LoVo (cell line): ENCODE measurements around the gene MYORG.

Experiments
- DNase-seq: peaks from one replicate; pipeline ENCODE4 v3.0.0-alpha.2; 2016; ENCODE audit warnings: low spot score

The MYORG gene

DNA sequence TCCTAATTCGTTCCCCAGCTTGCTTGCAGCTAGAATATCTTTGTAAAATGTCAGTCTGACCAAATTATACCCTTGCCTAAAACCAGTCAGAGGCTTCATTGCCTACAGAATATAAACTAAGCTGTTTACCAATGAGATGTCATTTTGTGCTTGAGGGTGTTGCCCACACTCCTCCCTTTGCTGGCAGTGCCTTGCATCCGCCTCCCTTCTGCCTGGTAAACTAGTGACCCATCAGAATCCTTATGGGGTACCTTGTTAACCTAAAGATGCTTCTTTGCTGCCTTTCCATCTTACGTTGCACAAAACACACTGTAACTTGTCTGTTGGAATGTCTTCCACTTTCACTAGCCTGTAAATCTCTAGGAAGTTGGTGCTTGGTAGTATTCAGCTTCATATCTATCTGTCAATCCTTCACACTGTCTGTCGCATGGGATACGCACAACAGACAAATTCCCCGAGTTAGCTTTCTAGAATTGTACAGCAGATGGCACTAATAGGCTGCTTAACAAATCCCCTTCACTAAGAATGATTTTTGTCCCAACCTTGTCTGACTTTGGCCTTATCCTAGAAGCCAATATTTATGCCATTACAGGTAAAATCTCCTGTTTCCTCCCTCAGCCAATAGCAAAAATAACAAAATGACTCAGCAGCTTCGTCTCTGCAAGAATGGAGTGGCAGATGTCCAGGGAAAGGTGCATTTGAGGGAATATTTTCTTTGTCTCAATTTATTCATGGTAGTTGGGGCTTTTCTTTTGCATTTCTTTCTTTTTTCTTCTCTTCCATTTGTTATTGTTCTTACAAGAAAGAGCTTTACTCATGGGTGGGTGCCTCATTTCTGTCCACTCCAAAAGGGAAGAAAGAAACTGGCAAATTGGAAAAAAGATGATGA, 44.4 kb downstream of the MYORG start:
- peak; percentile 23 for DNase-seq

DNA sequence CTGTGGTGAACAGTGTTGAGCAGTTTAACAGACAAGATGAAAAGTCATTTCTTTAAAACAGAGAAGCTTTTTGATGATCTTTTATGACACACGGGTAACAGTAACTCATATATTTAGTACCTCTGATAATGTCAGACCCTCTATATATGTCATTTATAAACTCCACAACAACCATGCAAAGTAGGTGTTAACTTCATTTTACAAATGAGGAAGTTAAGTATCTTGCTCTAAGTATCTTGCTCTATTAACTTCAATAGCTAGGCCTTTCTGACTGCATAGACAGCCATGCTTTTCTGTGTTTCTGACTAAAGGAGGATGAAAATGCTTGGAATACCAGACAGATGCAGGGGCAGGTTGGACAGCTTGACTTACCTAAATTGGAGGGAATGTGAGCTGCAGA, 45.5 kb downstream of the MYORG start:
- DNase-seq, result no peak

DNA sequence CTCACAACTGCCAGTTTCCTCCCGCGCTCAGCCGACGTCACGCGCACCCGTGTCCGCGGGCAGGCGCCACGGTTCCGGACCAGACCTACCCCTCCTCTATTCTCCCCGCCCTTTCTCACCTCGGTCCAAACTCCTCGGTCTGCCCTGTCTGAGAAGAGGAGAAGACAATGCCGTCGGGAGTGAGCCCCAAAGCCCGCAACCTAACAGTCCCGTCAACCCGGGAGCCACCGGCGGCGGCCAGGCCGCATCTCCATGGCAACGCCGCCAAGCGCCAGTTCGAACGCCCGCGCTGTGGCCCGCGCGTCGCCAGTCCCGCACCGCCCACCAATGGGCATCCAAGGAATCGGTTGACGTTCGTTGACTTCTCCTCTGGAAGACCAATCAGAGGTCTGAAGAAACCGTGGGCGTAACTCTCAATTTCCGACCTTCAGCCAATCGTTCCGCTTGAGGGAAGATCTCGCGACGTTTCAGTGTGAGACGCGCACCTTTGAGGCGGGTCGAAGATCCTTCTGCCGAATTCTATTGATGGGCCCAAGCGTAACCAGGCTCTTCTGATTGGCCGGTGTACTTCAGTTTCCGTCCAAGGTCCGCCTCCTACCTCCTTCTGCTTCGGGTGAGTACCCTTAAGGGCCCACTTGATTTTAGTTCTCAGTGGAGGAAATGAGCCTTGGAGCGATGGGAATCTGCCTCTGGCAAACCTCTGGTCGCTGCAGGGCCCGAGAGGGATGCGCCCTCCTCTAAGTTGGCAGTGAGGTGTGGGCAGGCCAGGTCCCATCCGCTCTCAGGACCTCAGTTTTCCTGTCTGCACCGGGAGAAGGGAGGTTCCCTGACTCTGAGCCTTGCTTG, 47.5 kb downstream of the MYORG start, which contains the start of the genes KIF24 and NUDT2:
Gene KIF24 (minus strand): TSS at position 282 of the 846 bp plus-strand sequence. CDS start 17,922 bp downstream, outside the sequence.
Gene NUDT2 (plus strand): TSS at position 583 of the 846 bp plus-strand sequence. CDS start 9,471 bp downstream, outside the sequence.
- peak; percentile 100 for DNase-seq

DNA sequence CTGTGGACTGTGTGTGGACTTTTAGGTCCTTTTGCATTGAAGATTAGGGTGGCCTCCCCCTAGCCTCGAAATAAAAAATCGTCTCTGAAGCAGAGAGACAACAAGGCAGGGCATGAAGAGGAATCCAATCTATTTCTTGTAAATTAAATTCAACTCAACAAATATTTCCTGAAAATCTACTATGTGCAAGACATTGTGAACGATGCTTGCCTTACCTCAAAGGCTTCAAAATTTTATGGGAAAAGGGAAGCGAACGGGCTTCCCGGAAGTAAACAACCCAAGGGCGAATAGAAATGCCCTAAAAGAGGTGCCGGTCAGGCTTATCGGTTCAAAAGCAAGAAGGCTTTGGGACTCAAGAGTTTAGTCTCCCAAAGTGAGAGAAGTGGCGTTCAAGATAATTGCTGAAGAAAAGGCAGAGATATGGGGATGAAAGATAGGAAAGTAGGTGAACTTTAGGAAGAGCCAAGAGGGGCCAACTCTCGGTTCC, 48.2 kb downstream of the MYORG start:
- DNase-seq, result peak; percentile 50

DNA sequence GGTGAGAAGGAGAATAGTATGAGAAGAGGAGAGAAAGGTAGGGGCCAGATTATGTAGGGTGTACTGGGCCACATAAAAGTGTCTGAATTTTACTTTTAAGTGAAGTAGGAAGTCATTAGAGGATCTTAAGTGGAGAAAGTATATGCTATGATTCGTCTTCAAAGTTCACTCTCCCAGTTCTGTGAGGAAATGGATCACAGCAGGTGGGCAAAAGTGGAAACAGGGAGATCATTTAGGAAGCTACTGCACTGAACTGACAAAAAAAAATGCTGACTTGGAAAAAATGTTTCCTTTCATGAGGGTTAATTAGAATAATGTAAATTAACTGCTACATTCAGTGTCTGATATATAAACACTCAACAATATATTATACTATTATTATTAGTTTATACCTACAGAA, 50.0 kb downstream of the MYORG start:
- DNase-seq, result no peak

DNA sequence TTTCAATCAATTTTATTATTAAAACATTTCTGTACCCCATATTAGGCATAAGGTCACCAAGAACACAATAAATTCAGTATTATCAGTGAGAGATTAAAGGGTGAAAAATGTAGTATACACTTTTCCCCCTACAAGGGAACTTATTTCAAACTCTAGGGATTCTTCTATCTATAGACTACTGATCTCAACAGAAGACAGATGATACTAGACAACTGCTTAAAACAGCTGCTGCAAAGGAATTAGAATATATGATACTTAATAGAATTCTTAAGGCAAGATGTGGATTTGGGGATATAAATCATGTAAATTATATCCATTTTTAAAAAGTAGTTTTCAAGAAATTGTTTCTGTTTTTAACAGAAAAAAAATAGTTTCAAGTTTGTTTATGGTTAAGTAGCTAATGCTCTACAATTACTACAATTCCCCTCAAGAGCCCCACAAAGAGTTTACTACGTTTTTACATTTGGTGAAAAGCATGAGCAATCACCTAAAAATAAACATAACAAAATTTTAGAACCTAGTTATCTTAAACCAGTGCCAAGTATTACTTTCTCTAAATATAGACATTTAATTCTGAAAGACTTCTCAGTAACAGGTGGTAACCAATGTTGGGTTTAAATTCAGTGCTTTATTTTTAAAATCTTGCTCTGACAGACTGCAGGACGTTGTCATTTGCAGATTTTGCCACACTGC, 53.7 kb downstream of the MYORG start:
- no peak for DNase-seq

DNA sequence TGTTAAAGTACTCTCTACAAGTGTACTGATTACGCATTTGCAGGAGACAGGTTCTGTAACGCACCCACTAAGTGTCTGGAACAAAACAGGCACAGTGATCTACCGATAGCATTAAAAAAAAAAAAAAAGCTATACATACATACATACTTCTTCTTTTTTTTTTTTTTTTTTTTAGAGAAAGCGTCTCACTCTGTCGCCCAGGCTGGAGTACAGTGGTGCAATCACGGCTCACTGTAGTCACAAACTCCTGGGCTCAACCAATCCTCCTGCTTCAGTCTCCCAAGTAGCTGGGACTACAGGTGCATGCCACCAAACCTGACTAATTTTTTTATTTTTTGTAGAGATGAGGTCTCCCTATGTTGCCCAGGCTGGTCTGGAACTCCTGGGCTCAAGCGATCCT, 55.2 kb downstream of the MYORG start:
- no peak for DNase-seq

DNA sequence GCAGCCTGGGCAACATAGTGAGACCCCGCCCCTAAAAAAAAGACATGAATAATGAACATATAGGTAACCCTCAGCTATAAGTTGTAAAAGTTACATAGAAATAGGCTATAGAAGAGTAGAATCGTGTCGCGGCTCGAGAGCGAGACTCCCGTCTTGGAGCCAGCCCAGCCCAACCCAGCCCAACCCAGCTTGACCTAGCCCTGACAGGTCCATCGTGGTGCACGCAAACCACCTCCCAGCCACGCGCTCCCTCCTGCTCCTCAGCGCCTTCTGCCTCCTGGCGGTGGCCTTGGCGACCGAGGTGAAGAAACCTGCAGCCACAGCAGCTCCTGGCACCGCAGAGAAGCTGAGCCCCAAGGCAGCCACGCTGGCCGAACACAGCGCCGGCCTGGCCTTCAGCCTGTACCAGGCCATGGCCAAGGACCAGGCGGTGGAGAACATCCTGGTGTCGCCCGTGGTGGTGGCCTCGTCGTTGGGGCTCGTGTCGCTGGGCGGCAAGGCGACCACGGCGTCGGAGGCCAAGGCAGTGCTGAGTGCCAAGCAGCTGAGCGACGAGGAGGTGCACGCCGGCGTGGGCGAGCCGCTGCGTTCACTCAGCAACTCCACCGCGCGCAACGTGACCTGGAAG, 58.4 kb downstream of the MYORG start:
- DNase-seq, result no peak

DNA sequence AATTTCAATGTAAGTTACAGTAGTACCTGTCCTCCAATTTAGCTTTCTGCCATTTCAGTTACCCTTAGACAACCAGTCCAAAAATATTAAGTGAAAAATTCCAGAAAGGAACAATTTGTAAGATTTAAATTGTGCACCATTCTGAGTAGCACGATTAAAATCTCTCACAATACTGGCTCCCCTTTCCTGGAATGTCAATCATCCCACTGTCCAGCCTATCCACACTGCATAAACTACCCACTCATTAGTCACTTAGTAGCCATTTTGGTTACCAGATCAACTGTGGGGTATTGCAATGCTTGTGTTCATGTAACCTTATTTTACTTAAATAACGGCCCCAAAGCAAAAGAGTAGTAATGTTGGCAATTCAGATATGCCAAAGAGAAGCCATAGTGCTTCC, 59.3 kb downstream of the MYORG start:
- DNase-seq, result no peak
